Kidney epithelial cell (primary cell): Measurements from ENCODE around the gene OPA1. TPM values are rescaled to one million over a fixed set of nuclear protein-coding genes. Genes with fewer than 3 reads are reported as not detected.

Source experiments
- DNase-seq: peaks from one replicate; pipeline ENCODE4 v3.0.0-alpha.2; 2010; ENCODE audit warnings: low read depth
- H3K27me3 ChIP-seq: 2 replicates; pipeline ENCODE4 v1.6.0; 2011; ENCODE audit warnings: low read length; ENCODE audit not compliant: control insufficient read depth, insufficient read depth
- H3K36me3 ChIP-seq: 2 replicates; pipeline ENCODE4 v1.5.1; 2011; ENCODE audit warnings: low read length; ENCODE audit not compliant: control insufficient read depth, insufficient read depth
- H3K4me3 ChIP-seq: 2 replicates; pipeline ENCODE4 v1.5.1; 2011; ENCODE audit warnings: low read depth, mild to moderate bottlenecking, control low read depth, low read length
- total RNA-seq: library from RNA; depleted of rRNA; stranded (reverse); fragments of >200 nt; gene quantifications from 2 replicates; pipeline ENCODE4 v1.2.3, GENCODE V29; 2015
- TF ChIP-seq, protein P1 (sequence below): IDR thresholded peaks from 2 replicates; pipeline ENCODE4 v1.5.1; 2011; ENCODE audit warnings: mild to moderate bottlenecking, moderate library complexity, low read length, control low read depth, inconsistent platforms; ENCODE audit not compliant: insufficient read depth, poor library complexity, severe bottlenecking

The OPA1 gene
- total RNA-seq, 1 donor from 2014 or later, result 60.6 TPM

DNA sequence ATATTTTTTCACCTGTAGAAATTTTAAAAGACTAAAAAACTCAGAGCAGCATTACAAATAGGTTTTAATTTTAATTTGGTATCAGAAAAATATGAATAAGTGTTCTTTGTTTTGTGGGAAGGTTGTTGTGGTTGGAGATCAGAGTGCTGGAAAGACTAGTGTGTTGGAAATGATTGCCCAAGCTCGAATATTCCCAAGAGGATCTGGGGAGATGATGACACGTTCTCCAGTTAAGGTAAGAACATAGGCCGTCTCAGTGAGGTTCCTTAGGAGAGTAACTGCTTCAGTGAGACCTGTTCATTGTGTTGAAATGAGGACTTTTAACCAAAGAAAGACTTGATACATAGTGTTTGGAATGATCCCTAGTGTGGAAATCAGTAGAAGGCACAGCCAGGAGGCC lies 44.8 kb downstream of the OPA1 start:
- Histone ChIP-seq H3K4me3 (no peak overlapping the region), H3K36me3 (peaks cover 2% of the 10 kb centered on the region), H3K27me3 (no peaks in the 10 kb centered on the region)
- DNase-seq, result no peak
- TF ChIP-seq, protein P1, sequence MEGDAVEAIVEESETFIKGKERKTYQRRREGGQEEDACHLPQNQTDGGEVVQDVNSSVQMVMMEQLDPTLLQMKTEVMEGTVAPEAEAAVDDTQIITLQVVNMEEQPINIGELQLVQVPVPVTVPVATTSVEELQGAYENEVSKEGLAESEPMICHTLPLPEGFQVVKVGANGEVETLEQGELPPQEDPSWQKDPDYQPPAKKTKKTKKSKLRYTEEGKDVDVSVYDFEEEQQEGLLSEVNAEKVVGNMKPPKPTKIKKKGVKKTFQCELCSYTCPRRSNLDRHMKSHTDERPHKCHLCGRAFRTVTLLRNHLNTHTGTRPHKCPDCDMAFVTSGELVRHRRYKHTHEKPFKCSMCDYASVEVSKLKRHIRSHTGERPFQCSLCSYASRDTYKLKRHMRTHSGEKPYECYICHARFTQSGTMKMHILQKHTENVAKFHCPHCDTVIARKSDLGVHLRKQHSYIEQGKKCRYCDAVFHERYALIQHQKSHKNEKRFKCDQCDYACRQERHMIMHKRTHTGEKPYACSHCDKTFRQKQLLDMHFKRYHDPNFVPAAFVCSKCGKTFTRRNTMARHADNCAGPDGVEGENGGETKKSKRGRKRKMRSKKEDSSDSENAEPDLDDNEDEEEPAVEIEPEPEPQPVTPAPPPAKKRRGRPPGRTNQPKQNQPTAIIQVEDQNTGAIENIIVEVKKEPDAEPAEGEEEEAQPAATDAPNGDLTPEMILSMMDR, result no peak

DNA sequence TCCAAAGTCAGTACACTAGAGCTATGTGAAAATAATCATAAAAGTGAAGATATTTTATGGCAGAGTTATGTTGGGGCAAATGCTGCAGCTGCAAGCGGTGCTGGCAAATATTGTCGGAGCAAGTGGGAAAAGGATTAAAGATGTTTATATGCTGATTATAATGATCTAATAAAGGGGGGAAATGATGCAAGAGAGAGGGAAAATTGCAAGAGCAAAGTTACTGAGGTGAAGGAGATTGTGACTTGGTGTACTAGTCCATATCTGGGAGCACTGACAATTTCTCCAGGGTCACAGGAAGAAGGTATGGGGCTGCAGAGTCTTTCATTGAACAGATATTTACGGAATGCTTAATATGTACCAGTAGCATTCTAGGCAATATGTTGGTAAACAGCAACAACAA lies 45.8 kb downstream of the OPA1 start:
- DNase-seq, result no peak
- TF ChIP-seq, protein P1, result no peak
- peaks cover 2% of the 10 kb centered on the region for H3K36me3 ChIP-seq
- no peaks in the 10 kb centered on the region for H3K27me3 ChIP-seq
- no peak overlapping the region for H3K4me3 ChIP-seq

DNA sequence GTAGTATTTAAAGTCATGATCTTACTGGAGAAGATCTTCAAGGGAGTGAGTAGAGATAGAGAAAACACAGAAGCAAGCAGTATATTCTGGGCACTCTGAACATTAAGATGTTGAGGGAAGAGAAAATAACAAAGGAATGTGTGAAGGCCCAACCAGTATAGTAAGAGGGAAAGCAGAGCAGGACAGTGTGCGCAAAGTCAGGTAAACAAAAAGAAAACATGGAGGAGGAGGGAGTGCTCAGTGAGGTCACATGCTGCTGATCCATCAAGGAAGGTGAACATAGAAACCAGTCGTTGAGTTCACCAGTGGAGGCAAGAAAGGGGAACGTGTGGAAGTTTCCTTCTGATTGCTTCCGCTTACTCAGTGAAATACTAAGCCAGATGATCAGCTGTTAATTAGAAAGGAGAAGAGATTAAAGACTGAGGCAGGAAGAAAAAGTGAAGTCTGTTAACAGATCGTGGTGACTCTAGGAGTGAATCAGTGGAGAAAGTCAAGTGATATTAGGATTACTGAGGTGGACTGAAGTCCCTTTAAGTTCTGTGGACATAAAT lies 47.2 kb downstream of the OPA1 start:
- DNase-seq, result no peak
- no peaks in the 10 kb centered on the region for H3K27me3 ChIP-seq
- H3K4me3 ChIP-seq, result no peak overlapping the region
- peaks cover 2% of the 10 kb centered on the region for H3K36me3 ChIP-seq
- TF ChIP-seq, protein P1, result no peak

DNA sequence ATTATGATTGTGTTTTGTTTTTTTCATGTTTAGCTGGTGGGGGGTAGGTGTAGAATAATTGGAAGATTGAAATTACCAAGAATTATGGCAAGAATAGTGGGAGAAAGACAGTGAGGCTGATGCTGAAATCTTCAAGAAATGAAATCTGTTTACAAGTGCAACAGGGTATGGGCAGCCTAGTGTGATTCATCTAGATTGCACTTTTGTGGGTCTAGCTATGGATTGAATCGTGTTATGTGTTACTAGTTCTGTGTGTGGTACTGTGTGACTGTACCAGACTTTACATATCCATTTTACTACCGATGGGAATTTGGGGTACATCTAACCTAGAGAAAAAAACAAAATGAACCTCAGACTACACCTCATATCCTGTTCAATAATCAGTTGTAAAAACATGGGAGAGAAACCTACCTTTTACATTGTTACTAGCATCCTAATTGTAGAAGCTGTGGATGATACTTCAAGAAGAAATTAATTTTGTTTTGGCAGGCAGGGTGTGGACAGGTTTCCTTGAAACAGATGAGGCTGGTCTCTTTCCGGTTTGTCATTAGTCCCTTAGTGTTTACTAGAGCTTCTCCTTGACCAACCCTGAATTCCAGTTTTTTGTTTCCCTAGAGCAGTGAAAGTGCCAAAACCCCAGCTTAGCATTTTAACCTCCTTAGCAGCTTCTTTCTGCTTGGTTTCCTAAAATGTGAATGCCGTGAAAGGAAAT lies 47.9 kb downstream of the OPA1 start:
- TF ChIP-seq, protein P1, result no peak
- H3K36me3 ChIP-seq, result peaks cover 2% of the 10 kb centered on the region
- no peak for DNase-seq

DNA sequence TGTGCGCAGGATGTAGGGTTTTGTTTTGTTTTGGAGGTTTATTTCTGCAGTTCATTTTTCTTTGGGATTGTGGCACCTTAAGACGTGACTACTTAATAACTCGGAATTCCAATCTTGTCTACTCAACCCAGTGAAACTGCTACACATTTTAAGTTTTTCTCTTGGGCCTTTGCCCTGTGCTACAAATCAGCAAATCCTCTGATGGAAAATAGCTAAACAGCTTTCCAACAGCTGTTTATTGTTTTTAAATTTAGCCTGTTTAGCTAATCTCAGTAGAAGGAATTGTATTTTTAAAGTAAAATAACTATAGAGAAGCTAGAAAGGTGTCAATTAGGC lies 48.4 kb downstream of the OPA1 start:
- DNase-seq, result no peak
- TF ChIP-seq, protein P1, result no peak
- Histone ChIP-seq H3K27me3 (no peaks in the 10 kb centered on the region), H3K4me3 (no peak overlapping the region), H3K36me3 (peaks cover 2% of the 10 kb centered on the region)

More for the DNA sequence above, 47.9 kb downstream of the OPA1 start:
- H3K27me3 ChIP-seq, result no peaks in the 10 kb centered on the region
- H3K4me3 ChIP-seq, result no peak overlapping the region

DNA sequence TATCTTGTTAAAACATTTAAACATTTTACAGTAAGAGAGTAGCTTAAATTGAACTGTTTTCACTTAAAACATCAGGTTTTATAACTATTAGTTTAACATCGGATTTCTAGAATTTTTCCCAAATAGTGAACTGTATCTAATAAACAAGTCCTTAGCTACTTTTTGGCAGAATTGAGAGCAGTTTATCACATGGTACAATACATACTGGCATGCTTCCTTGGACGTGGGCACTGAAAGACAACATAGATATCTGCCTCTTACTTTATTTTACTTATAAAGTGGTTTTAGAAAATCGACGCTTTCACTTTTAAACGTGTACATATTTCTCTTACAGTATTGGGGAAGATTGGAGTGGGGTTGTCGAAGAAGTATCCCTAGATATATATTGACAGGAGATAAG lies 52.8 kb downstream of the OPA1 start:
- TF ChIP-seq, protein P1, result no peak
- Histone ChIP-seq H3K4me3 (no peak overlapping the region), H3K36me3 (no peaks in the 10 kb centered on the region)

More for the DNA sequence above, 52.8 kb downstream of the OPA1 start:
- no peak for DNase-seq
- no peaks in the 10 kb centered on the region for H3K27me3 ChIP-seq
